ENCODE measurements around the gene GFAP. TPM values are rescaled to one million over a fixed set of nuclear protein-coding genes. Genes with fewer than 3 reads are reported as not detected.

Gene GFAP
- total RNA-seq: 365 TPM

DNA sequence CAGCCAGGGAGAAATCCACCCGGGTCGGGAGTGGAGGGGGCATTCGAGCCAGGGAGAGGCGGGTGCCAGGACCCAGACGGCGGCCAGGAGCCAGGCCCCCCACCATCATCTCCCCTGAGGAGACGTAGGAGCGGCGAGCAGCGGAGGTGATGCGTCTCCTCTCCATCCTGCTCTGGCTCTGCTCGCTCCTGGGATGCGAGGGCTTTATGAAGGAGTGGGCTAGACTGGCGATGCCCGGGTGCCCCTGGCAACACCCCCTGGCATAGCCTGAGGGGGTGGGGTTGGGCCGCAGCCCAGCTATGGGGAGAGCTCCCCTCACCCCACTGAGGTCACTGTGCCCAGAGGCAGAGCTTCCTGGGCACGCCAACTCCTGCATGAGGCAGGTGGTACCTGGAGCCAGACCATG, at the start of gene GFAP:
Gene GFAP, minus strand, starts transcription at position 180 of the 406 bp plus-strand sequence. Its CDS starts 14 bp downstream, at position 166.

DNA sequence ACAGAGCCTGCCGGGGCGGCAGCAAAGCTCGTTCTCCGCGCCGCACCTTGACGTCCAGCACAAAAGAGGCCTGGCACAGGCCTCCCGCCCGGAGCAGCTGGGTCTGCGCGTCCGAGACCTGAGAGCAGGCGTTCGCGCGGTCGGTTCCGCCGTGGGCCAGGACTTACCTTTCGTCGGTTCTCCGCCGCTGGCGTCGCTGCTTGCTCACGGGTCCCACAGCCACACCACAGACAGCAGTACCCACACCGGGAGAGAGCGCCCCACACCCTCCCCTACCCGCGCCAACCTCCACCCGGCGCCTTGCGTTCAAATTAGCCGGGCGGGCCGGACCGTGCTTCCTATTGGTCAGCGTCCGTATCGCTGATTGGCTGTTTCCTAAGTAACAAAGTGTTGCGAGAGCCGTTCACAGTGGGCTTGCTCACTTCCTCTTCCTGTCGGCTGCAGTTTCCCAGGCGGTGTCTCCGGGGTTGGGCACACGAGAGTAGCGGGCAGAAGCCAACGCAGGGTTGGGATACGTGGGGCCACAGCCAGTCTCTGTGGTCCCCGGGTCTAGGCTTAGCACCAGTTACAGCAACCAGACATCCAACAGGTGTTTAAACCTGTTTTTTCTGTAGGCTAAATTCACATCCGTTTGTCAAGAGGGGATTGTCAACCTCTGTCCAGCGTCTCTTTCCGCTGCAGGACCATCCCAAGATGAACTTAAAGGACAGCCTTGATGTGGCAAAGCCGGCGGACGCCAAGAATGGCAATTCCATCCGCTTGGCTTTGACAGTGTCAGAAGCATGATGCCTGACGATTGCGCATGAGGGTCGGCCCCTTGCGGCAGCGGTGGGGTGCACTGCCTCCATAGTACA, 32.4 kb upstream of the GFAP start, which contains the start of gene KIF18B:
Gene KIF18B, minus strand, starts transcription at position 313 of the 854 bp plus-strand sequence. CDS start 11,429 bp downstream, outside the sequence.

DNA sequence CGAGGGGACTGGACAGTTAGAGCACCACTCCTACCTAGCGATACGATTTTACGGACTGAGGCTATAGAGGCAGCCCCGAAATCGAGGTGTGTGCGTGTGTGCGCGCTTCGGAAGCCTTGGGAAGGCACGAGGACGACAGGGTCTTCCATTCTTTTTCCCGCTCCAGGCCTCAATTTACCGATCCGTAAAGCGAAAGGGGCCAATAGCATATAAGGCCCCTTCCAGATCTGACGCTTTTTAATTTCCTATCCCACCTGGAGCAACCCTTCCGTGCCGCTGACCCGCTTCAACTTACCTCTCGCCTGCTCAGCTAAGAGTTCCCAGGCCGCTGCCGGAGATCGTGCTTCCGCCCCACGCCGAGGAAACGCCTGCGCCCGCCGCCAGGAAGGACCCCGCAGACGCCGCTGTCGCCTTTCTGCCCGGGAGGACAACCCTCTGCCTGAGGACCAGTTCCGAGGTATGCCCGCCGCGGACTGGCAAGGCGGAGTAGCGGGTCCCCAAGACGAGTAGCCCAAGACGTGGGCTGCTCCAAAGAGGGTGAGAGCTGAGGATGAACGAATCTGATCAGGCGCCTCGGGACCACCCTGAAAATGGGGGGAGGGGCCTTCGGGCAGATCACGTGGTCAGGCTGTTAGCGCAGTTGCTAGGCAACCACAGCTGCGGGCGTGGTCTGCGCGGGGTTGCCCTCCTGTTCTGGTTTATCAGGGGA, 16.1 kb downstream of the GFAP start, which contains the start of gene EFTUD2:
Gene EFTUD2, minus strand, starts transcription at position 372 of the 709 bp plus-strand sequence. CDS start 4,924 bp downstream, outside the sequence.

Small RNAs within 50 kb of the gene (small RNA-seq; reads per million reads assigned to genes)
- not detected for gene CCDC103 (ENCODE audit: low replicate concordance)
- not detected for gene MIR6783 (ENCODE audit: low replicate concordance)
- gene RN7SL405P (ENCODE audit: low replicate concordance): not detected

Other genes starting within 250 kb of the GFAP start
- gene CCDC43, start 225.7 kb downstream of the GFAP start, total RNA-seq: 38.2 TPM
- gene DBF4B, start 206.8 kb downstream of the GFAP start, total RNA-seq: 7.5 TPM
- 23.2 TPM for gene ADAM11, start 156.5 kb downstream of the GFAP start, total RNA-seq
- 109 TPM for gene GJC1, start 85.2 kb downstream of the GFAP start, total RNA-seq
- 1.3 TPM for gene HIGD1B, start 67.6 kb downstream of the GFAP start, total RNA-seq
- gene EFTUD2, start 16.1 kb downstream of the GFAP start, total RNA-seq: 128 TPM
- 2.2 TPM for gene KIF18B, start 32.3 kb upstream of the GFAP start, total RNA-seq
- gene C1QL1, start 52.8 kb upstream of the GFAP start, total RNA-seq: 2.2 TPM
- gene DCAKD, start 136.1 kb upstream of the GFAP start, total RNA-seq: 65.4 TPM
- 91.7 TPM for gene NMT1, start 145.8 kb upstream of the GFAP start, total RNA-seq
- 3.8 TPM for gene PLCD3, start 217.0 kb upstream of the GFAP start, total RNA-seq
- gene ACBD4, start 220.2 kb upstream of the GFAP start, total RNA-seq: 3.4 TPM
- 7.2 TPM for gene HEXIM1, start 233.0 kb upstream of the GFAP start, total RNA-seq
- 7.5 TPM for gene HEXIM2, start 246.4 kb upstream of the GFAP start, total RNA-seq